Neural progenitor cell (in vitro differentiated cells): ENCODE results near the gene PRKCD. TPM values are rescaled to one million over a fixed set of nuclear protein-coding genes. Genes with fewer than 3 reads are reported as not detected.
A peak's percentile ranks its signal among the peaks of the same experiment; 100 is the strongest.

Experiments used
- DNase-seq: peaks from one replicate; pipeline ENCODE4 v3.0.0-alpha.2; 2016; ENCODE audit warnings: low spot score
- H2AFZ ChIP-seq: fragments of 200-600 bp; sonication (generic); replicated peaks from 2 replicates; pipeline ENCODE4 v1.6.1; 2016; ENCODE audit warnings: antibody characterized with exemption
- H3F3A ChIP-seq: fragments of 200-600 bp; sonication (generic); 2 replicates; pipeline ENCODE4 v1.6.1; 2016; ENCODE audit warnings: antibody characterized with exemption, low read depth
- H3K27ac ChIP-seq: fragments of 200-600 bp; sonication (generic); 2 replicates; pipeline ENCODE4 v1.5.1; 2016; ENCODE audit warnings: mild to moderate bottlenecking
- H3K27me3 ChIP-seq: fragments of 200-600 bp; sonication (generic); 2 replicates; pipeline ENCODE4 v1.6.1; 2016; ENCODE audit warnings: mild to moderate bottlenecking, moderate library complexity
- H3K36me3 ChIP-seq: fragments of 200-600 bp; sonication (generic); 2 replicates; pipeline ENCODE4 v1.5.1; 2016
- H3K4me1 ChIP-seq: fragments of 200-600 bp; sonication (generic); 2 replicates; pipeline ENCODE4 v1.6.1; 2016; ENCODE audit warnings: mixed run types
- H3K4me2 ChIP-seq: fragments of 200-600 bp; sonication (generic); 2 replicates; pipeline ENCODE4 v1.6.1; 2016
- H3K4me3 ChIP-seq: fragments of 200-600 bp; sonication (generic); 2 replicates; pipeline ENCODE4 v1.5.1; 2016
- H3K79me2 ChIP-seq: fragments of 200-600 bp; sonication (generic); 2 replicates; pipeline ENCODE4 v1.6.1; 2016; ENCODE audit warnings: low read depth
- H3K9ac ChIP-seq: fragments of 200-600 bp; sonication (generic); 2 replicates; pipeline ENCODE4 v1.6.1; 2016
- H3K9me3 ChIP-seq: fragments of 200-600 bp; sonication (generic); 2 replicates; pipeline ENCODE4 v1.5.1; 2016; ENCODE audit warnings: low read depth
- H4K20me1 ChIP-seq: fragments of 200-600 bp; sonication (generic); 2 replicates; pipeline ENCODE4 v1.6.1; 2016; ENCODE audit warnings: low read depth
- H3K27ac Mint-ChIP-seq: 3 replicates; pipeline ENCODE4 v1.8.0; 2021; ENCODE audit warnings: mixed read lengths
- H3K27me3 Mint-ChIP-seq: 2 replicates; pipeline ENCODE4 v1.8.0; 2022; ENCODE audit warnings: low read depth, mild to moderate bottlenecking, inconsistent platforms, moderate library complexity, mixed read lengths; ENCODE audit not compliant: insufficient read depth
- H3K36me3 Mint-ChIP-seq: 3 replicates; pipeline ENCODE4 v1.8.0; 2021; ENCODE audit warnings: mixed read lengths
- H3K4me1 Mint-ChIP-seq: 3 replicates; pipeline ENCODE4 v1.8.0; 2021; ENCODE audit warnings: mixed read lengths
- H3K4me3 Mint-ChIP-seq: 3 replicates; pipeline ENCODE4 v1.8.0; 2021; ENCODE audit warnings: mild to moderate bottlenecking, moderate library complexity, mixed read lengths
- H3K9me3 Mint-ChIP-seq: 3 replicates; pipeline ENCODE4 v1.8.0; 2020; ENCODE audit warnings: mixed read lengths
- EZH2 ChIP-seq: fragments of 200-600 bp; sonication (generic); IDR thresholded peaks from 2 replicates; pipeline ENCODE4 v1.6.1; 2017; ENCODE audit warnings: antibody characterized with exemption, mild to moderate bottlenecking, moderate library complexity
- EZH2phosphoT487 ChIP-seq: fragments of 200-600 bp; sonication (generic); IDR thresholded peaks from 2 replicates; pipeline ENCODE4 v1.6.1; 2017; ENCODE audit warnings: antibody characterized with exemption
- total RNA-seq: library from RNA; depleted of rRNA; stranded (reverse); fragments of >200 nt; gene quantifications from 2 replicates; pipeline ENCODE4 v1.2.3, GENCODE V29; 2015; ENCODE audit warnings: low replicate concordance
- TF ChIP-seq, protein P1 (sequence below): fragments of 200-600 bp; sonication (generic); IDR thresholded peaks from 2 replicates; pipeline ENCODE4 v1.5.1; 2017; ENCODE audit warnings: antibody characterized with exemption, mild to moderate bottlenecking

PRKCD gene
- total RNA-seq, 1 donor from 2014 or later, result 8.9 TPM

GRCh38 chr3:53192608-53193007 is 31.6 kb downstream of the PRKCD start:
- no peak overlapping the region for H3K27ac ChIP-seq
- no peaks in the 10 kb centered on the region for H3K9me3 Mint-ChIP-seq
- no peak overlapping the region for H3K27ac Mint-ChIP-seq
- H3K4me1 Mint-ChIP-seq, result peaks cover 18% of the 10 kb centered on the region
- no peak overlapping the region for H3K4me2 ChIP-seq
- H3K27me3 ChIP-seq, result no peaks in the 10 kb centered on the region
- H3K36me3 Mint-ChIP-seq, result no peaks in the 10 kb centered on the region
- H4K20me1 ChIP-seq, result no peaks in the 10 kb centered on the region
- peaks cover 7% of the 10 kb centered on the region for H3K27me3 Mint-ChIP-seq
- no peak overlapping the region for H3K9ac ChIP-seq
- H3K79me2 ChIP-seq, result no peaks in the 10 kb centered on the region
- peaks cover 10% of the 10 kb centered on the region for H3K4me1 ChIP-seq
- no peak overlapping the region for H2AFZ ChIP-seq
- DNase-seq, result no peak
- H3F3A ChIP-seq, result no peaks in the 10 kb centered on the region
- TF ChIP-seq EZH2phosphoT487 (no peak), EZH2 (no peak)
- TF ChIP-seq, protein P1, sequence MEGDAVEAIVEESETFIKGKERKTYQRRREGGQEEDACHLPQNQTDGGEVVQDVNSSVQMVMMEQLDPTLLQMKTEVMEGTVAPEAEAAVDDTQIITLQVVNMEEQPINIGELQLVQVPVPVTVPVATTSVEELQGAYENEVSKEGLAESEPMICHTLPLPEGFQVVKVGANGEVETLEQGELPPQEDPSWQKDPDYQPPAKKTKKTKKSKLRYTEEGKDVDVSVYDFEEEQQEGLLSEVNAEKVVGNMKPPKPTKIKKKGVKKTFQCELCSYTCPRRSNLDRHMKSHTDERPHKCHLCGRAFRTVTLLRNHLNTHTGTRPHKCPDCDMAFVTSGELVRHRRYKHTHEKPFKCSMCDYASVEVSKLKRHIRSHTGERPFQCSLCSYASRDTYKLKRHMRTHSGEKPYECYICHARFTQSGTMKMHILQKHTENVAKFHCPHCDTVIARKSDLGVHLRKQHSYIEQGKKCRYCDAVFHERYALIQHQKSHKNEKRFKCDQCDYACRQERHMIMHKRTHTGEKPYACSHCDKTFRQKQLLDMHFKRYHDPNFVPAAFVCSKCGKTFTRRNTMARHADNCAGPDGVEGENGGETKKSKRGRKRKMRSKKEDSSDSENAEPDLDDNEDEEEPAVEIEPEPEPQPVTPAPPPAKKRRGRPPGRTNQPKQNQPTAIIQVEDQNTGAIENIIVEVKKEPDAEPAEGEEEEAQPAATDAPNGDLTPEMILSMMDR, result no peak
- no peaks in the 10 kb centered on the region for H3K36me3 ChIP-seq
- H3K9me3 ChIP-seq, result no peaks in the 10 kb centered on the region
- no peak overlapping the region for H3K4me3 Mint-ChIP-seq
- no peak overlapping the region for H3K4me3 ChIP-seq

DNA sequence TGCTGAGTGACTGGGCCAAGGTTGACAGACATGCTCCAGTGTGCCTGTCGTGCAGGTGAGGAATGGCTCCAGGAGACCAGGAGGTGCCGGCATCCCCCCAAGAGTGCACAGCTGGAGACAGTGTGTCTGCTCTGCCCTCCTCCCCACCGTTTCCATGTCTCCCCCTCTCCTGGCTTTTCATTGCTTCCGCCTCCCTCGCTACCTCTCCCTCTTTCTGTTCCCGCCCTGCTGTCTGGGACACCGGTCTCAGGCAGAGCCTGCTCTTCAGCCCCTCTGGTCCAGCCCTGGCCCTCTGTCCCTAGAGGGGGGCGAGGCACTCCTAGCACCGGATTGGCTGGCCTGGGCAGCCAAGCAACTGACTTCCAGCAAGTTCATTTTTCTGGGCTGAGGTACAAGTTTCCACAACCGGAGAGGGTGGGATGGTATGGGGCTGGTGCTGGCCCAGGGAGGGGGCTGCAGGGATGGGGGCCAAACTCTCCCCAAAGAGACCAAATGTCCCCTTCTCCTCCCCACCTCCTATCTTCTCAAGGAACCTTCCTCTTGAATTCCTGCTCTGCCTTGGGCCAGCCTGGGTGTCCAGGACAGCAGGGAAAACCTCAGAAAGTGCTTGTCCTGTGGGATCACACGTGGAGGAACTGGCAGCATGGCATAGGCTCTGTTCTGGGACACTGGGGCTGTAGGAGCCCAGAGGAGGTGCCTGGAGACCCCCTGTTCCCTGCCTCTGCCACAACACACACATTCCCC is 32.6 kb downstream of the PRKCD start:
- H3K36me3 ChIP-seq, result no peaks in the 10 kb centered on the region
- no peaks in the 10 kb centered on the region for H3K79me2 ChIP-seq
- no peaks in the 10 kb centered on the region for H4K20me1 ChIP-seq
- H3K27me3 ChIP-seq, result no peaks in the 10 kb centered on the region
- Mint-ChIP-seq H3K27ac (no peak overlapping the region), H3K27me3 (peaks cover 7% of the 10 kb centered on the region), H3K9me3 (no peaks in the 10 kb centered on the region), H3K36me3 (no peaks in the 10 kb centered on the region), H3K4me1 (peaks cover 18% of the 10 kb centered on the region), H3K4me3 (no peak overlapping the region)
- peak; percentile 41 for DNase-seq
- no peak overlapping the region for H3K4me3 ChIP-seq
- peaks cover 6% of the 10 kb centered on the region for H3F3A ChIP-seq
- no peak overlapping the region for H3K27ac ChIP-seq
- TF ChIP-seq, protein P1, result no peak
- TF ChIP-seq EZH2 (no peak), EZH2phosphoT487 (no peak)
- H3K4me1 ChIP-seq, result peaks cover 10% of the 10 kb centered on the region
- no peaks in the 10 kb centered on the region for H3K9me3 ChIP-seq
- H3K9ac ChIP-seq, result no peak overlapping the region
- H3K4me2 ChIP-seq, result no peak overlapping the region
- H2AFZ ChIP-seq, result peak overlapping the region; percentile 46

GRCh38 chr3:53194210-53195065 is 33.4 kb downstream of the PRKCD start:
- peak overlapping the region; percentile 46 for H2AFZ ChIP-seq
- peaks cover 6% of the 10 kb centered on the region for H3F3A ChIP-seq
- peaks cover 7% of the 10 kb centered on the region for H3K27me3 Mint-ChIP-seq
- H4K20me1 ChIP-seq, result no peaks in the 10 kb centered on the region
- H3K27ac Mint-ChIP-seq, result no peak overlapping the region
- no peaks in the 10 kb centered on the region for H3K36me3 Mint-ChIP-seq
- H3K9me3 ChIP-seq, result no peaks in the 10 kb centered on the region
- peaks cover 10% of the 10 kb centered on the region for H3K4me1 ChIP-seq
- no peaks in the 10 kb centered on the region for H3K79me2 ChIP-seq
- H3K9me3 Mint-ChIP-seq, result no peaks in the 10 kb centered on the region
- H3K27me3 ChIP-seq, result no peaks in the 10 kb centered on the region
- no peak overlapping the region for H3K27ac ChIP-seq
- no peak overlapping the region for H3K4me3 Mint-ChIP-seq
- DNase-seq, result peak; percentile 60
- peaks cover 18% of the 10 kb centered on the region for H3K4me1 Mint-ChIP-seq
- H3K9ac ChIP-seq, result no peak overlapping the region
- no peak overlapping the region for H3K4me3 ChIP-seq
- H3K36me3 ChIP-seq, result no peaks in the 10 kb centered on the region
- no peak overlapping the region for H3K4me2 ChIP-seq
- no peak for TF ChIP-seq EZH2phosphoT487
- TF ChIP-seq, protein P1, result no peak
- TF ChIP-seq EZH2, result no peak
